WTC11 (cell line): ENCODE results near the gene TUBA4B. TPM values are rescaled to one million over a fixed set of nuclear protein-coding genes. Genes with fewer than 3 reads are reported as not detected.

Experiments used
- ATF1 ChIP-seq: sonication (generic); formaldehyde crosslinking; IDR thresholded peaks from 2 replicates; pipeline ENCODE4 v1.8.1; 2023; ENCODE audit warnings: mild to moderate bottlenecking, moderate library complexity, missing genetic modification reagents
- ESRRA ChIP-seq: sonication (generic); formaldehyde crosslinking; IDR thresholded peaks from 2 replicates; pipeline ENCODE4 v1.8.1; 2022; ENCODE audit warnings: mild to moderate bottlenecking, missing genetic modification reagents, borderline replicate concordance
- FOXP1 ChIP-seq: sonication (generic); formaldehyde crosslinking; IDR thresholded peaks from 2 replicates; pipeline ENCODE4 v1.8.0; 2022; ENCODE audit warnings: missing genetic modification reagents, mild to moderate bottlenecking, moderate library complexity, borderline replicate concordance
- GABPB1 ChIP-seq: sonication (generic); formaldehyde crosslinking; IDR thresholded peaks from 2 replicates; pipeline ENCODE4 v1.8.1; 2023; ENCODE audit warnings: mild to moderate bottlenecking, missing genetic modification reagents
- HMGA2 ChIP-seq: fragments of 250-450 bp; sonication (Bioruptor Pico); IDR thresholded peaks from 2 replicates; pipeline ENCODE4 v1.4.0; 2021; ENCODE audit warnings: mild to moderate bottlenecking, moderate library complexity
- NFYB ChIP-seq: sonication (generic); formaldehyde crosslinking; conservative IDR thresholded peaks from 2 replicates; pipeline ENCODE4 v1.8.0; 2022; ENCODE audit warnings: low read depth, missing genetic modification reagents
- PRRX2 ChIP-seq: fragments of 250-450 bp; sonication (Bioruptor Pico); IDR thresholded peaks from 2 replicates; pipeline ENCODE4 v1.8.0; 2021; ENCODE audit warnings: mild to moderate bottlenecking
- SMAD3 ChIP-seq: sonication (generic); formaldehyde crosslinking; IDR thresholded peaks from 2 replicates; pipeline ENCODE4 v1.8.0; 2022; ENCODE audit warnings: missing genetic modification reagents, mild to moderate bottlenecking, borderline replicate concordance
- SMAD4 ChIP-seq: sonication (generic); formaldehyde crosslinking; IDR thresholded peaks from 2 replicates; pipeline ENCODE4 v1.8.0; 2022; ENCODE audit warnings: mild to moderate bottlenecking, missing genetic modification reagents
- SP1 ChIP-seq: sonication (generic); formaldehyde crosslinking; conservative IDR thresholded peaks from 2 replicates; pipeline ENCODE4 v1.8.1; 2022; ENCODE audit warnings: missing genetic modification reagents
- TEAD1 ChIP-seq: sonication (generic); formaldehyde crosslinking; IDR thresholded peaks from 2 replicates; pipeline ENCODE4 v1.8.0; 2022; ENCODE audit warnings: mild to moderate bottlenecking, missing genetic modification reagents
- TEAD4 ChIP-seq: sonication (generic); formaldehyde crosslinking; IDR thresholded peaks from 2 replicates; pipeline ENCODE4 v1.8.0; 2022; ENCODE audit warnings: mild to moderate bottlenecking, missing genetic modification reagents
- TP53 ChIP-seq: sonication (generic); formaldehyde crosslinking; IDR thresholded peaks from 2 replicates; pipeline ENCODE4 v1.8.1; 2023; ENCODE audit warnings: mild to moderate bottlenecking, missing genetic modification reagents
- ZNF263 ChIP-seq: sonication (generic); formaldehyde crosslinking; IDR thresholded peaks from 2 replicates; pipeline ENCODE4 v1.8.1; 2022; ENCODE audit warnings: low read depth, mild to moderate bottlenecking, moderate library complexity, missing genetic modification reagents
- total RNA-seq: library from RNA; stranded (reverse); gene quantifications from 3 replicates; pipeline ENCODE4 v1.2.3, GENCODE V29; 2021
- TF ChIP-seq, protein P1 (sequence below): fragments of 250-450 bp; sonication (Bioruptor Pico); IDR thresholded peaks from 2 replicates; pipeline ENCODE4 v1.9.0; 2021; ENCODE audit warnings: mild to moderate bottlenecking
- TF ChIP-seq, protein P2 (sequence below): sonication (generic); formaldehyde crosslinking; IDR thresholded peaks from 2 replicates; pipeline ENCODE4 v1.8.1; 2023; ENCODE audit warnings: mild to moderate bottlenecking, missing genetic modification reagents, moderate library complexity
- TF ChIP-seq, protein P3 (sequence below): sonication (generic); formaldehyde crosslinking; IDR thresholded peaks from 2 replicates; pipeline ENCODE4 v1.8.1; 2022; ENCODE audit warnings: missing genetic modification reagents, borderline replicate concordance
- TF ChIP-seq, protein P4 (sequence below): sonication (generic); formaldehyde crosslinking; IDR thresholded peaks from 2 replicates; pipeline ENCODE4 v1.8.1; 2023; ENCODE audit warnings: mild to moderate bottlenecking, missing genetic modification reagents
- TF ChIP-seq, protein P5 (sequence below): sonication (generic); formaldehyde crosslinking; IDR thresholded peaks from 2 replicates; pipeline ENCODE4 v1.8.1; 2022; ENCODE audit warnings: low read depth, mild to moderate bottlenecking, moderate library complexity, missing genetic modification reagents, borderline replicate concordance
- TF ChIP-seq, protein P6 (sequence below): sonication (generic); formaldehyde crosslinking; IDR thresholded peaks from 2 replicates; pipeline ENCODE4 v1.8.1; 2023; ENCODE audit warnings: mild to moderate bottlenecking, missing genetic modification reagents
- TF ChIP-seq, protein P7 (sequence below): sonication (generic); formaldehyde crosslinking; IDR thresholded peaks from 2 replicates; pipeline ENCODE4 v1.8.0; 2023; ENCODE audit warnings: missing genetic modification reagents, mild to moderate bottlenecking, borderline replicate concordance
- TF ChIP-seq, protein P8 (sequence below): sonication (generic); formaldehyde crosslinking; IDR thresholded peaks from 2 replicates; pipeline ENCODE4 v1.8.1; 2023; ENCODE audit warnings: mild to moderate bottlenecking, missing genetic modification reagents, moderate library complexity

TUBA4B gene
- total RNA-seq, 1 experiment from 2014 or later = 0.20 TPM

DNA sequence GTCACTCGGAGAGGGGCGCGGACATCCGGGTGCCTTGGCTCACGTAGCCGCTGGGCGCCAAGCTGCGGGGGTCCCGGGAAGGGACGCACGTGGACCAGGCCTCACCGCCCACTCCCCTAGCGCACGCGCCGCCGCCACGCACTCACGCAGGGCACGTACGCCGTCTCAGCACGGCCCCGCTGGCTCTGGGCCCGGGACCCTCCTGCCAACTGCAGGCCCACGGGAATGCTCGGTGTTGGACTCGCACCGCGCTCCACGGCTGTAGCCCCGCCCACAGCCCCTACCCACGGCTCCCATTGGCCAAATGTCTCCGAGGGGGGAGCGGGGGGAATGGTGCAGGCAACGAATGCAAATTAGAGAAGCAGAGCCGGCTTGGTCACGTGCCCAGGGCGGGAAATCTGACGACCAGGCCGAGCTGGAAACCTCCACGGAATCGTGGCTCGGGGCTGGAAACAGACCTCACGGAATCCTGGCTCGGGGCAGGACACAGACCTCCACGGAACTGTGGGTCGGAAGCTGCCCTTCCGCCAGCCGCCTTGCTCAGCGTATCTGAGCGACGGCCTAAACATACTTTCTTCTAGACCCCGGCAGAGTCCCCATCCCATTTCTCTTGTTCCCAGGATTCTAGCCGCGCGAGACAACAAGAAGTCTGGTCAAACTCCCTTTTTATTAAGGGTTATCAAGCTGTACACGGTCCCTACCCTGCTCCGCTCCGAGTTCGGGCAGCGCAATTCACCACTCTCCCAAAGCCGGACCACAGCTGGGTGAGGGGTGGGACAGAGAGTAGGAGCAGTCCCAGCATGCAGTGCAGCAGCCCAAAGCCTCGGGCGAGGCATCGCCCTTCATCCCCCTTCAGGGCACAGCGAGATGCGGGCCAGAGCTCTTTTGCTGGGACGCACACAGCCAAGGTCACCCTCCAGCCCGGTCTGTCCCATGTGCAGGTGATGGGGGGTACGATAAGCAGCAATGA lies 34.0 kb upstream of the TUBA4B start, which contains the start of gene ABCB6 (continued):
- TF ChIP-seq, protein P1, sequence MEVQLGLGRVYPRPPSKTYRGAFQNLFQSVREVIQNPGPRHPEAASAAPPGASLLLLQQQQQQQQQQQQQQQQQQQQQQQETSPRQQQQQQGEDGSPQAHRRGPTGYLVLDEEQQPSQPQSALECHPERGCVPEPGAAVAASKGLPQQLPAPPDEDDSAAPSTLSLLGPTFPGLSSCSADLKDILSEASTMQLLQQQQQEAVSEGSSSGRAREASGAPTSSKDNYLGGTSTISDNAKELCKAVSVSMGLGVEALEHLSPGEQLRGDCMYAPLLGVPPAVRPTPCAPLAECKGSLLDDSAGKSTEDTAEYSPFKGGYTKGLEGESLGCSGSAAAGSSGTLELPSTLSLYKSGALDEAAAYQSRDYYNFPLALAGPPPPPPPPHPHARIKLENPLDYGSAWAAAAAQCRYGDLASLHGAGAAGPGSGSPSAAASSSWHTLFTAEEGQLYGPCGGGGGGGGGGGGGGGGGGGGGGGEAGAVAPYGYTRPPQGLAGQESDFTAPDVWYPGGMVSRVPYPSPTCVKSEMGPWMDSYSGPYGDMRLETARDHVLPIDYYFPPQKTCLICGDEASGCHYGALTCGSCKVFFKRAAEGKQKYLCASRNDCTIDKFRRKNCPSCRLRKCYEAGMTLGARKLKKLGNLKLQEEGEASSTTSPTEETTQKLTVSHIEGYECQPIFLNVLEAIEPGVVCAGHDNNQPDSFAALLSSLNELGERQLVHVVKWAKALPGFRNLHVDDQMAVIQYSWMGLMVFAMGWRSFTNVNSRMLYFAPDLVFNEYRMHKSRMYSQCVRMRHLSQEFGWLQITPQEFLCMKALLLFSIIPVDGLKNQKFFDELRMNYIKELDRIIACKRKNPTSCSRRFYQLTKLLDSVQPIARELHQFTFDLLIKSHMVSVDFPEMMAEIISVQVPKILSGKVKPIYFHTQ (CRISPR knock-in tag) = no peak
- peak; percentile 84 for TF ChIP-seq GABPB1 (CRISPR knock-in tag)
- no peak for TF ChIP-seq ATF1 (CRISPR knock-in tag)
- TF ChIP-seq SMAD4 (CRISPR knock-in tag) = no peak
- peak; percentile 82 for TF ChIP-seq TEAD1 (CRISPR knock-in tag)
- TF ChIP-seq, protein P2, sequence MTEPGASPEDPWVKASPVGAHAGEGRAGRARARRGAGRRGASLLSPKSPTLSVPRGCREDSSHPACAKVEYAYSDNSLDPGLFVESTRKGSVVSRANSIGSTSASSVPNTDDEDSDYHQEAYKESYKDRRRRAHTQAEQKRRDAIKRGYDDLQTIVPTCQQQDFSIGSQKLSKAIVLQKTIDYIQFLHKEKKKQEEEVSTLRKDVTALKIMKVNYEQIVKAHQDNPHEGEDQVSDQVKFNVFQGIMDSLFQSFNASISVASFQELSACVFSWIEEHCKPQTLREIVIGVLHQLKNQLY (CRISPR knock-in tag) = no peak
- TF ChIP-seq ZNF263 (CRISPR knock-in tag) = no peak
- TF ChIP-seq, protein P3, sequence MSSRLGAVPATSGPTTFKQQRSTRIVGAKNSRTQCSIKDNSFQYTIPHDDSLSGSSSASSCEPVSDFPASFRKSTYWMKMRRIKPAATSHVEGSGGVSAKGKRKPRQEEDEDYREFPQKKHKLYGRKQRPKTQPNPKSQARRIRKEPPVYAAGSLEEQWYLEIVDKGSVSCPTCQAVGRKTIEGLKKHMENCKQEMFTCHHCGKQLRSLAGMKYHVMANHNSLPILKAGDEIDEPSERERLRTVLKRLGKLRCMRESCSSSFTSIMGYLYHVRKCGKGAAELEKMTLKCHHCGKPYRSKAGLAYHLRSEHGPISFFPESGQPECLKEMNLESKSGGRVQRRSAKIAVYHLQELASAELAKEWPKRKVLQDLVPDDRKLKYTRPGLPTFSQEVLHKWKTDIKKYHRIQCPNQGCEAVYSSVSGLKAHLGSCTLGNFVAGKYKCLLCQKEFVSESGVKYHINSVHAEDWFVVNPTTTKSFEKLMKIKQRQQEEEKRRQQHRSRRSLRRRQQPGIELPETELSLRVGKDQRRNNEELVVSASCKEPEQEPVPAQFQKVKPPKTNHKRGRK (CRISPR knock-in tag) = no peak
- TF ChIP-seq HMGA2 (CRISPR knock-in tag) = no peak
- TF ChIP-seq, protein P4, sequence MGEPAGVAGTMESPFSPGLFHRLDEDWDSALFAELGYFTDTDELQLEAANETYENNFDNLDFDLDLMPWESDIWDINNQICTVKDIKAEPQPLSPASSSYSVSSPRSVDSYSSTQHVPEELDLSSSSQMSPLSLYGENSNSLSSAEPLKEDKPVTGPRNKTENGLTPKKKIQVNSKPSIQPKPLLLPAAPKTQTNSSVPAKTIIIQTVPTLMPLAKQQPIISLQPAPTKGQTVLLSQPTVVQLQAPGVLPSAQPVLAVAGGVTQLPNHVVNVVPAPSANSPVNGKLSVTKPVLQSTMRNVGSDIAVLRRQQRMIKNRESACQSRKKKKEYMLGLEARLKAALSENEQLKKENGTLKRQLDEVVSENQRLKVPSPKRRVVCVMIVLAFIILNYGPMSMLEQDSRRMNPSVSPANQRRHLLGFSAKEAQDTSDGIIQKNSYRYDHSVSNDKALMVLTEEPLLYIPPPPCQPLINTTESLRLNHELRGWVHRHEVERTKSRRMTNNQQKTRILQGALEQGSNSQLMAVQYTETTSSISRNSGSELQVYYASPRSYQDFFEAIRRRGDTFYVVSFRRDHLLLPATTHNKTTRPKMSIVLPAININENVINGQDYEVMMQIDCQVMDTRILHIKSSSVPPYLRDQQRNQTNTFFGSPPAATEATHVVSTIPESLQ (CRISPR knock-in tag) = no peak
- TF ChIP-seq, protein P5, sequence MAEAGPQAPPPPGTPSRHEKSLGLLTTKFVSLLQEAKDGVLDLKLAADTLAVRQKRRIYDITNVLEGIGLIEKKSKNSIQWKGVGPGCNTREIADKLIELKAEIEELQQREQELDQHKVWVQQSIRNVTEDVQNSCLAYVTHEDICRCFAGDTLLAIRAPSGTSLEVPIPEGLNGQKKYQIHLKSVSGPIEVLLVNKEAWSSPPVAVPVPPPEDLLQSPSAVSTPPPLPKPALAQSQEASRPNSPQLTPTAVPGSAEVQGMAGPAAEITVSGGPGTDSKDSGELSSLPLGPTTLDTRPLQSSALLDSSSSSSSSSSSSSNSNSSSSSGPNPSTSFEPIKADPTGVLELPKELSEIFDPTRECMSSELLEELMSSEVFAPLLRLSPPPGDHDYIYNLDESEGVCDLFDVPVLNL (CRISPR knock-in tag) = peak; percentile 72; the same call in 1 of the 2 replicates
- TF ChIP-seq, protein P6, sequence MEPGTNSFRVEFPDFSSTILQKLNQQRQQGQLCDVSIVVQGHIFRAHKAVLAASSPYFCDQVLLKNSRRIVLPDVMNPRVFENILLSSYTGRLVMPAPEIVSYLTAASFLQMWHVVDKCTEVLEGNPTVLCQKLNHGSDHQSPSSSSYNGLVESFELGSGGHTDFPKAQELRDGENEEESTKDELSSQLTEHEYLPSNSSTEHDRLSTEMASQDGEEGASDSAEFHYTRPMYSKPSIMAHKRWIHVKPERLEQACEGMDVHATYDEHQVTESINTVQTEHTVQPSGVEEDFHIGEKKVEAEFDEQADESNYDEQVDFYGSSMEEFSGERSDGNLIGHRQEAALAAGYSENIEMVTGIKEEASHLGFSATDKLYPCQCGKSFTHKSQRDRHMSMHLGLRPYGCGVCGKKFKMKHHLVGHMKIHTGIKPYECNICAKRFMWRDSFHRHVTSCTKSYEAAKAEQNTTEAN (CRISPR knock-in tag) = peak; percentile 92; the same call in 1 of the 2 replicates
- TF ChIP-seq, protein P7, sequence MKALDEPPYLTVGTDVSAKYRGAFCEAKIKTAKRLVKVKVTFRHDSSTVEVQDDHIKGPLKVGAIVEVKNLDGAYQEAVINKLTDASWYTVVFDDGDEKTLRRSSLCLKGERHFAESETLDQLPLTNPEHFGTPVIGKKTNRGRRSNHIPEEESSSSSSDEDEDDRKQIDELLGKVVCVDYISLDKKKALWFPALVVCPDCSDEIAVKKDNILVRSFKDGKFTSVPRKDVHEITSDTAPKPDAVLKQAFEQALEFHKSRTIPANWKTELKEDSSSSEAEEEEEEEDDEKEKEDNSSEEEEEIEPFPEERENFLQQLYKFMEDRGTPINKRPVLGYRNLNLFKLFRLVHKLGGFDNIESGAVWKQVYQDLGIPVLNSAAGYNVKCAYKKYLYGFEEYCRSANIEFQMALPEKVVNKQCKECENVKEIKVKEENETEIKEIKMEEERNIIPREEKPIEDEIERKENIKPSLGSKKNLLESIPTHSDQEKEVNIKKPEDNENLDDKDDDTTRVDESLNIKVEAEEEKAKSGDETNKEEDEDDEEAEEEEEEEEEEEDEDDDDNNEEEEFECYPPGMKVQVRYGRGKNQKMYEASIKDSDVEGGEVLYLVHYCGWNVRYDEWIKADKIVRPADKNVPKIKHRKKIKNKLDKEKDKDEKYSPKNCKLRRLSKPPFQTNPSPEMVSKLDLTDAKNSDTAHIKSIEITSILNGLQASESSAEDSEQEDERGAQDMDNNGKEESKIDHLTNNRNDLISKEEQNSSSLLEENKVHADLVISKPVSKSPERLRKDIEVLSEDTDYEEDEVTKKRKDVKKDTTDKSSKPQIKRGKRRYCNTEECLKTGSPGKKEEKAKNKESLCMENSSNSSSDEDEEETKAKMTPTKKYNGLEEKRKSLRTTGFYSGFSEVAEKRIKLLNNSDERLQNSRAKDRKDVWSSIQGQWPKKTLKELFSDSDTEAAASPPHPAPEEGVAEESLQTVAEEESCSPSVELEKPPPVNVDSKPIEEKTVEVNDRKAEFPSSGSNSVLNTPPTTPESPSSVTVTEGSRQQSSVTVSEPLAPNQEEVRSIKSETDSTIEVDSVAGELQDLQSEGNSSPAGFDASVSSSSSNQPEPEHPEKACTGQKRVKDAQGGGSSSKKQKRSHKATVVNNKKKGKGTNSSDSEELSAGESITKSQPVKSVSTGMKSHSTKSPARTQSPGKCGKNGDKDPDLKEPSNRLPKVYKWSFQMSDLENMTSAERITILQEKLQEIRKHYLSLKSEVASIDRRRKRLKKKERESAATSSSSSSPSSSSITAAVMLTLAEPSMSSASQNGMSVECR (CRISPR knock-in tag) = peak; percentile 54; the same call in 1 of the 2 replicates
- TF ChIP-seq TP53 (CRISPR knock-in tag) = peak; percentile 50
- peak; percentile 62; the same call in 1 of the 2 replicates for TF ChIP-seq SMAD3 (CRISPR knock-in tag)
- TF ChIP-seq ESRRA (CRISPR knock-in tag) = 0 out of 2 replicates have a peak, but pooled peaks have one; percentile 20
- peak; percentile 75 for TF ChIP-seq SP1 (CRISPR knock-in tag)
- TF ChIP-seq TEAD4 (CRISPR knock-in tag) = peak; percentile 53; the same call in 1 of the 2 replicates
- peak; percentile 9; the same call in 1 of the 2 replicates for TF ChIP-seq PRRX2
- peak; percentile 62 for TF ChIP-seq NFYB (CRISPR knock-in tag)
- TF ChIP-seq, protein P8, sequence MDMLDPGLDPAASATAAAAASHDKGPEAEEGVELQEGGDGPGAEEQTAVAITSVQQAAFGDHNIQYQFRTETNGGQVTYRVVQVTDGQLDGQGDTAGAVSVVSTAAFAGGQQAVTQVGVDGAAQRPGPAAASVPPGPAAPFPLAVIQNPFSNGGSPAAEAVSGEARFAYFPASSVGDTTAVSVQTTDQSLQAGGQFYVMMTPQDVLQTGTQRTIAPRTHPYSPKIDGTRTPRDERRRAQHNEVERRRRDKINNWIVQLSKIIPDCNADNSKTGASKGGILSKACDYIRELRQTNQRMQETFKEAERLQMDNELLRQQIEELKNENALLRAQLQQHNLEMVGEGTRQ (CRISPR knock-in tag) = peak; percentile 98
- peak; percentile 80 for TF ChIP-seq FOXP1 (CRISPR knock-in tag)
